ENCODE results near the gene LRP1-AS. TPM values are rescaled to one million over a fixed set of nuclear protein-coding genes. Genes with fewer than 3 reads are reported as not detected.

Gene LRP1-AS
- total RNA-seq, 1 experiment from 2014 or later, result not detected

DNA sequence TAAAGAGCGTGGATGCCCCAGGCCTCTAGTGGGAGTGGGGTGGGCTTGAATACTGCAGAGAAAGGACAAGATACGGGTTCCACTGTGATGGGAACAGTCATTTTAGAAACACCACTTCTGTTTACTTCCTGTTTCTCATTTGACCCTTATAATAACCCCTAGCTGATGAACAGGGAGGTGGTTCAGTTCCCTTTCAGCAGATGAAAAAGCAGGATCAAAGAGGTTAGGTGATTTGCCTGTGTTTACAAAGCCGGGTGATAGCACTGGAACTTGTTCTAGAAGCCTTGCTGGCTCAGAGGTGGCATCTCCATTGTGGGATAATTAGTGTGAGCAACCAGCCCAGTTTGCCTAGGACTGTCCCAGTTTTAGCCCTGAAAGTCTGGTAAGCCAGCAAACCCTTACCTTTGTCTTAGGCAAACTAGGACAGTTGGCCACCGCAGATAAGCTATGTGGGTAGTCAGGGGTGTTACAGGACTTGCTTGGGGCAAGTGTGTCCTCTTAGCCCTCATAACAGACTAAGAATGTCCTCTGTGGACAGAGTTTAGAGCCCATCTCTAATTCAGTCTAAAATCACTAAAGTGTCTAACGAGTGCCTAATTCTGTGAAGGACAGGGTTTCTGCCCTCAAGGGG lies 7.5 kb upstream of the LRP1-AS start:
- peaks cover 0 to 2% of the 10 kb centered on the region in 2 experiments; a peak in 1 of 4 replicates for H3K36me3 ChIP-seq (ENCODE audit: control insufficient read depth in 1 of 2, insufficient read depth in 2 of 2, low read length in 2 of 2)
- H3K4me2 ChIP-seq (ENCODE audit: low read length), result no peak overlapping the region
- H3K27ac ChIP-seq (ENCODE audit: low read depth, low read length), result no peak overlapping the region
- H3K9ac ChIP-seq (ENCODE audit: low read length), result no peak overlapping the region
- H2AFZ ChIP-seq (ENCODE audit: low read depth, low read length, poor library complexity, severe bottlenecking), result no peak overlapping the region
- no peaks in the 10 kb centered on the region for H3K79me2 ChIP-seq (ENCODE audit: insufficient read depth, low read length)
- BruUV-seq (replicated peaks), result no TSS peak
- H4K20me1 ChIP-seq (ENCODE audit: insufficient read depth), result no peaks in the 10 kb centered on the region
- H3K4me1 ChIP-seq (ENCODE audit: control insufficient read depth in 1 of 2, insufficient read depth in 2 of 2, low read length in 2 of 2), result no peaks in the 10 kb centered on the region
- no peak overlapping the region for H3K4me3 ChIP-seq (replicated peaks in 1 of 2; ENCODE audit: low read depth in 1 of 2, low read length in 2 of 2)
- intact Hi-C loops (cut with micrococcal nuclease), result no loop called here
- CTCF ChIA-PET, result no interaction called here
- POLR2A ChIA-PET, result no interaction called here
- RAD21 ChIA-PET (ENCODE audit: low non-redundant PET in 1 of 2, low total read pairs in 2 of 2, uncharacterized antibody in 2 of 2, unreplicated experiment in 2 of 2), result no interaction called here
- no peaks in the 10 kb centered on the region for H3K27me3 ChIP-seq (ENCODE audit: insufficient read depth, low read length)
- no peak for TF ChIP-seq ZBTB33 (IDR thresholded peaks at IDR 0.05; ENCODE audit: extremely low read depth, insufficient replicate concordance, low read length)
- TF ChIP-seq TCF7L2 (IDR thresholded peaks at IDR 0.05; ENCODE audit: borderline replicate concordance, extremely low read depth, insufficient read depth, insufficient read length), result no peak
- TF ChIP-seq JUND (IDR thresholded peaks at IDR 0.05), result no peak
- TF ChIP-seq POLR2AphosphoS5 (IDR thresholded peaks at IDR 0.05; ENCODE audit: low read depth, low read length), result no peak
- TF ChIP-seq CTCF (IDR thresholded peaks at IDR 0.05 in 2 of 3, conservative IDR thresholded peaks at IDR 0.05 in 1 of 3; ENCODE audit: borderline replicate concordance in 1 of 3, insufficient read depth in 1 of 3, low read depth in 2 of 3, low read length in 2 of 3), result no peak
- TF ChIP-seq FOSL1 (IDR thresholded peaks at IDR 0.05; ENCODE audit: low read depth), result no peak
- no peak for TF ChIP-seq ZFX (IDR thresholded peaks at IDR 0.05)
- TF ChIP-seq, protein P1, sequence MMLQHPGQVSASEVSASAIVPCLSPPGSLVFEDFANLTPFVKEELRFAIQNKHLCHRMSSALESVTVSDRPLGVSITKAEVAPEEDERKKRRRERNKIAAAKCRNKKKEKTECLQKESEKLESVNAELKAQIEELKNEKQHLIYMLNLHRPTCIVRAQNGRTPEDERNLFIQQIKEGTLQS (IDR thresholded peaks at IDR 0.05), result no peak
- no peak for TF ChIP-seq CEBPB (IDR thresholded peaks at IDR 0.05; ENCODE audit: low read depth)
- TF ChIP-seq EZH2 (IDR thresholded peaks at IDR 0.05), result no peak
- no peak for TF ChIP-seq RAD21 (IDR thresholded peaks at IDR 0.05; ENCODE audit: low read depth)
- no peak for TF ChIP-seq POLR2A (IDR thresholded peaks at IDR 0.05; ENCODE audit: borderline replicate concordance, extremely low read depth, insufficient read depth, insufficient read length)
- TF ChIP-seq SIN3A (IDR thresholded peaks at IDR 0.05; ENCODE audit: low read depth), result no peak
- TF ChIP-seq SP1 (IDR thresholded peaks at IDR 0.05; ENCODE audit: low read depth), result no peak
- no peak for TF ChIP-seq EGR1 (IDR thresholded peaks at IDR 0.05; ENCODE audit: low read depth)
- TF ChIP-seq YY1 (IDR thresholded peaks at IDR 0.05; ENCODE audit: extremely low read depth, insufficient replicate concordance, low read depth, low read length), result no peak
- no peak for TF ChIP-seq CBX3 (IDR thresholded peaks at IDR 0.05; ENCODE audit: low read depth)
- DNase-seq (ENCODE audit: low read depth, low spot score), result no peak
- no peaks in the 10 kb centered on the region for H3K9me2 ChIP-seq (ENCODE audit: insufficient read depth)
- no peak for ATAC-seq
- no peaks in the 10 kb centered on the region for H3K9me3 ChIP-seq (ENCODE audit: control insufficient read depth in 1 of 2, insufficient read depth in 1 of 2, low read depth in 1 of 2, low read length in 2 of 2)

Data from HCT116 (cell line).